ENCODE results near the gene PRUNE2. TPM values are rescaled to one million over a fixed set of nuclear protein-coding genes. Genes with fewer than 3 reads are reported as not detected.

PRUNE2 gene
- total RNA-seq, 1 experiment from 2014 or later: 0.59 TPM

- ChIA-PET RAD21 (ENCODE audit: low non-redundant PET in 1 of 2, low total read pairs in 2 of 2, uncharacterized antibody in 2 of 2, unreplicated experiment in 2 of 2) (no interaction called here), CTCF (no interaction called here), POLR2A (no interaction called here)
- Histone ChIP-seq H3K36me3 (ENCODE audit: control insufficient read depth in 1 of 2, insufficient read depth in 2 of 2, low read length in 2 of 2) (no peaks in the 10 kb centered on the region), H3K79me2 (ENCODE audit: insufficient read depth, low read length) (no peaks in the 10 kb centered on the region), H3K27me3 (ENCODE audit: insufficient read depth, low read length) (0 out of 2 replicates have a peak, but pooled peaks cover 3% of the 10 kb centered on the region), H3K4me3 (replicated peaks in 1 of 2; ENCODE audit: low read depth in 1 of 2, low read length in 2 of 2) (no peak overlapping the region), H3K4me2 (ENCODE audit: low read length) (peak overlapping the region; percentile 50), H2AFZ (ENCODE audit: low read depth, low read length, poor library complexity, severe bottlenecking) (peak overlapping the region; percentile 64), H3K9me3 (ENCODE audit: control insufficient read depth in 1 of 2, insufficient read depth in 1 of 2, low read depth in 1 of 2, low read length in 2 of 2) (no peaks in the 10 kb centered on the region), H3K9ac (ENCODE audit: low read length) (no peak overlapping the region), H4K20me1 (ENCODE audit: insufficient read depth) (no peaks in the 10 kb centered on the region), H3K4me1 (ENCODE audit: control insufficient read depth in 1 of 2, insufficient read depth in 2 of 2, low read length in 2 of 2) (peaks cover 9 to 11% of the 10 kb centered on the region in 2 experiments; a peak in 3 of 4 replicates), H3K9me2 (ENCODE audit: insufficient read depth) (no peaks in the 10 kb centered on the region), H3K27ac (ENCODE audit: low read depth, low read length) (no peak overlapping the region)
- DNase-seq (ENCODE audit: low read depth, low spot score): no peak
- TF ChIP-seq JUND (IDR thresholded peaks at IDR 0.05): no peak
- no peak for TF ChIP-seq CBX3 (IDR thresholded peaks at IDR 0.05; ENCODE audit: low read depth)
- no peak for TF ChIP-seq EZH2 (IDR thresholded peaks at IDR 0.05)
- TF ChIP-seq SP1 (IDR thresholded peaks at IDR 0.05; ENCODE audit: low read depth): no peak
- TF ChIP-seq, protein P1, sequence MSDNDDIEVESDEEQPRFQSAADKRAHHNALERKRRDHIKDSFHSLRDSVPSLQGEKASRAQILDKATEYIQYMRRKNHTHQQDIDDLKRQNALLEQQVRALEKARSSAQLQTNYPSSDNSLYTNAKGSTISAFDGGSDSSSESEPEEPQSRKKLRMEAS (IDR thresholded peaks at IDR 0.05): no peak
- no peak for TF ChIP-seq ELF1 (IDR thresholded peaks at IDR 0.05; ENCODE audit: borderline replicate concordance, low read depth)
- TF ChIP-seq POLR2A (IDR thresholded peaks at IDR 0.05; ENCODE audit: borderline replicate concordance, extremely low read depth, insufficient read depth, insufficient read length): no peak
- no peak for TF ChIP-seq TCF7L2 (IDR thresholded peaks at IDR 0.05; ENCODE audit: borderline replicate concordance, extremely low read depth, insufficient read depth, insufficient read length)
- TF ChIP-seq POLR2AphosphoS5 (IDR thresholded peaks at IDR 0.05; ENCODE audit: low read depth, low read length): no peak
- no peak for TF ChIP-seq EZH2phosphoT487 (IDR thresholded peaks at IDR 0.05; ENCODE audit: borderline replicate concordance)
- TF ChIP-seq YY1 (IDR thresholded peaks at IDR 0.05; ENCODE audit: extremely low read depth, insufficient replicate concordance, low read depth, low read length): no peak
- no peak for TF ChIP-seq CEBPB (IDR thresholded peaks at IDR 0.05; ENCODE audit: low read depth)
- TF ChIP-seq, protein P2, sequence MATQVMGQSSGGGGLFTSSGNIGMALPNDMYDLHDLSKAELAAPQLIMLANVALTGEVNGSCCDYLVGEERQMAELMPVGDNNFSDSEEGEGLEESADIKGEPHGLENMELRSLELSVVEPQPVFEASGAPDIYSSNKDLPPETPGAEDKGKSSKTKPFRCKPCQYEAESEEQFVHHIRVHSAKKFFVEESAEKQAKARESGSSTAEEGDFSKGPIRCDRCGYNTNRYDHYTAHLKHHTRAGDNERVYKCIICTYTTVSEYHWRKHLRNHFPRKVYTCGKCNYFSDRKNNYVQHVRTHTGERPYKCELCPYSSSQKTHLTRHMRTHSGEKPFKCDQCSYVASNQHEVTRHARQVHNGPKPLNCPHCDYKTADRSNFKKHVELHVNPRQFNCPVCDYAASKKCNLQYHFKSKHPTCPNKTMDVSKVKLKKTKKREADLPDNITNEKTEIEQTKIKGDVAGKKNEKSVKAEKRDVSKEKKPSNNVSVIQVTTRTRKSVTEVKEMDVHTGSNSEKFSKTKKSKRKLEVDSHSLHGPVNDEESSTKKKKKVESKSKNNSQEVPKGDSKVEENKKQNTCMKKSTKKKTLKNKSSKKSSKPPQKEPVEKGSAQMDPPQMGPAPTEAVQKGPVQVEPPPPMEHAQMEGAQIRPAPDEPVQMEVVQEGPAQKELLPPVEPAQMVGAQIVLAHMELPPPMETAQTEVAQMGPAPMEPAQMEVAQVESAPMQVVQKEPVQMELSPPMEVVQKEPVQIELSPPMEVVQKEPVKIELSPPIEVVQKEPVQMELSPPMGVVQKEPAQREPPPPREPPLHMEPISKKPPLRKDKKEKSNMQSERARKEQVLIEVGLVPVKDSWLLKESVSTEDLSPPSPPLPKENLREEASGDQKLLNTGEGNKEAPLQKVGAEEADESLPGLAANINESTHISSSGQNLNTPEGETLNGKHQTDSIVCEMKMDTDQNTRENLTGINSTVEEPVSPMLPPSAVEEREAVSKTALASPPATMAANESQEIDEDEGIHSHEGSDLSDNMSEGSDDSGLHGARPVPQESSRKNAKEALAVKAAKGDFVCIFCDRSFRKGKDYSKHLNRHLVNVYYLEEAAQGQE (IDR thresholded peaks at IDR 0.05; ENCODE audit: low read depth): no peak
- TF ChIP-seq RAD21 (IDR thresholded peaks at IDR 0.05; ENCODE audit: low read depth): no peak
- TF ChIP-seq, protein P3, sequence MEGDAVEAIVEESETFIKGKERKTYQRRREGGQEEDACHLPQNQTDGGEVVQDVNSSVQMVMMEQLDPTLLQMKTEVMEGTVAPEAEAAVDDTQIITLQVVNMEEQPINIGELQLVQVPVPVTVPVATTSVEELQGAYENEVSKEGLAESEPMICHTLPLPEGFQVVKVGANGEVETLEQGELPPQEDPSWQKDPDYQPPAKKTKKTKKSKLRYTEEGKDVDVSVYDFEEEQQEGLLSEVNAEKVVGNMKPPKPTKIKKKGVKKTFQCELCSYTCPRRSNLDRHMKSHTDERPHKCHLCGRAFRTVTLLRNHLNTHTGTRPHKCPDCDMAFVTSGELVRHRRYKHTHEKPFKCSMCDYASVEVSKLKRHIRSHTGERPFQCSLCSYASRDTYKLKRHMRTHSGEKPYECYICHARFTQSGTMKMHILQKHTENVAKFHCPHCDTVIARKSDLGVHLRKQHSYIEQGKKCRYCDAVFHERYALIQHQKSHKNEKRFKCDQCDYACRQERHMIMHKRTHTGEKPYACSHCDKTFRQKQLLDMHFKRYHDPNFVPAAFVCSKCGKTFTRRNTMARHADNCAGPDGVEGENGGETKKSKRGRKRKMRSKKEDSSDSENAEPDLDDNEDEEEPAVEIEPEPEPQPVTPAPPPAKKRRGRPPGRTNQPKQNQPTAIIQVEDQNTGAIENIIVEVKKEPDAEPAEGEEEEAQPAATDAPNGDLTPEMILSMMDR (IDR thresholded peaks at IDR 0.05 in 2 of 3, conservative IDR thresholded peaks at IDR 0.05 in 1 of 3; ENCODE audit: borderline replicate concordance in 1 of 3, insufficient read depth in 1 of 3, low read depth in 2 of 3, low read length in 2 of 3): no peak
- TF ChIP-seq SRF (IDR thresholded peaks at IDR 0.05; ENCODE audit: low read depth): no peak
- intact Hi-C loops (cut with micrococcal nuclease): no loop called here
- ATAC-seq: peak; percentile 22; the same call in 1 of the 2 replicates
- no TSS peak for BruUV-seq (replicated peaks)
Observed at GRCh38 chr9:76595645-76596044, 310.3 kb downstream of the PRUNE2 start.

All from HCT116 (cell line).